GM12878 (cell line): ENCODE measurements around the gene PSMD8. TPM values are rescaled to one million over a fixed set of nuclear protein-coding genes. Genes with fewer than 3 reads are reported as not detected.

ENCODE experiments used
- ATAC-seq: fragments of 200-7000 bp; cut with Tn5 transposase; 3 replicates; pipeline ENCODE4 v1.9.1; 2020; ENCODE audit warnings: mild to moderate bottlenecking, moderate library complexity
- BruUV-seq: library from RNA; stranded (reverse); fragments of 400-500 nt; replicated peaks from 2 replicates; lab custom pipeline; 2021; lab: Mats Ljungman, UMichigan
- CTCF ChIA-PET: fragments of 300-600 bp; sonication (Branson Sonifier 250); formaldehyde crosslinking; extraction: SDS; loops from one replicate; lab custom pipeline; 2021; ENCODE audit warnings: inconsistent platforms; lab: Yijun Ruan, JAX
- POLR2A ChIA-PET: fragments of 350-600 bp; formaldehyde crosslinking; extraction: SDS; loops from one replicate; lab custom pipeline; 2021; ENCODE audit warnings: inconsistent platforms; lab: Charles Lee
- RAD21 ChIA-PET: fragments of 300-600 bp; sonication (Branson Sonifier 250); formaldehyde crosslinking; loops from one replicate; lab custom pipeline; 2023; ENCODE audit warnings: antibody characterized with exemption; ENCODE audit not compliant: unreplicated experiment; lab: Charles Lee
- SMC1A ChIA-PET: fragments of 300-600 bp; sonication (Branson Sonifier 250); formaldehyde crosslinking; loops from one replicate; lab custom pipeline; 2023; ENCODE audit not compliant: unreplicated experiment, uncharacterized antibody; lab: Charles Lee
- DNase-seq: peaks from one replicate; pipeline ENCODE4 v3.0.0-alpha.2; 2011; ENCODE audit warnings: low read depth, low spot score
- FAIRE-seq: peaks from 3 replicates; lab custom pipeline; 2011; peaks lifted over from hg19 to GRCh38; lab: Jason Lieb, UNC
- H2AFZ ChIP-seq: 2 replicates; pipeline ENCODE4 v1.6.0; 2011; ENCODE audit warnings: low read depth, low read length, control low read depth; ENCODE audit not compliant: control insufficient read depth
- H3K27ac ChIP-seq: 2 replicates; pipeline ENCODE4 v1.5.1; 2011; ENCODE audit warnings: control low read depth; ENCODE audit not compliant: control insufficient read depth, insufficient read depth
- H3K27me3 ChIP-seq, 2 experiments: replicated peaks in 1 of 2; 2 replicates each; pipeline versions ENCODE4 v1.6.0 to v1.6.1; 2011; ENCODE audit warnings: low read length in 1 of 2; ENCODE audit not compliant: control insufficient read depth in 2 of 2, insufficient read depth in 2 of 2
- H3K36me3 ChIP-seq, 2 experiments: 2 replicates each; pipeline ENCODE4 v1.5.1; 2011; ENCODE audit warnings: low read length in 1 of 2; ENCODE audit not compliant: control insufficient read depth in 2 of 2, insufficient read depth in 2 of 2
- H3K4me1 ChIP-seq: 2 replicates; pipeline ENCODE4 v1.6.1; 2011; ENCODE audit warnings: mild to moderate bottlenecking, low read length, moderate library complexity, mixed read lengths; ENCODE audit not compliant: control insufficient read depth, insufficient read depth
- H3K4me2 ChIP-seq: 2 replicates; pipeline ENCODE4 v1.6.0; 2011; ENCODE audit warnings: control low read depth; ENCODE audit not compliant: control insufficient read depth, insufficient read depth
- H3K4me3 ChIP-seq: fragments of 200-600 bp; sonication (generic); 2 replicates; pipeline ENCODE4 v1.5.1; 2016
- H3K79me2 ChIP-seq: 2 replicates; pipeline ENCODE4 v1.6.0; 2011; ENCODE audit warnings: low read length; ENCODE audit not compliant: control insufficient read depth, insufficient read depth
- H3K9ac ChIP-seq: 2 replicates; pipeline ENCODE4 v1.8.0; 2011; ENCODE audit warnings: low read length, control low read depth, mixed read lengths; ENCODE audit not compliant: control insufficient read depth, insufficient read depth
- H3K9me3 ChIP-seq: replicated peaks from 3 replicates; pipeline ENCODE4 v1.5.1; 2011; ENCODE audit warnings: mild to moderate bottlenecking, low read length; ENCODE audit not compliant: control insufficient read depth, insufficient read depth
- H4K20me1 ChIP-seq: 2 replicates; pipeline ENCODE4 v1.6.0; 2011; ENCODE audit not compliant: control insufficient read depth, insufficient read depth
- BCL3 ChIP-seq: IDR thresholded peaks from 2 replicates; pipeline ENCODE4 v1.6.1; 2011; ENCODE audit warnings: borderline replicate concordance, low read depth, mild to moderate bottlenecking, moderate library complexity, low read length; ENCODE audit not compliant: insufficient read depth, poor library complexity, severe bottlenecking
- BRCA1 ChIP-seq: IDR thresholded peaks from 2 replicates; pipeline ENCODE4 v1.6.1; 2011; ENCODE audit warnings: low read depth, low read length, improper control_type of control experiment
- CREB1 ChIP-seq: IDR thresholded peaks from 2 replicates; pipeline ENCODE4 v1.6.1; 2012; ENCODE audit warnings: low read depth, mild to moderate bottlenecking, inconsistent platforms
- EP300 ChIP-seq, 2 experiments: fragments of 150-350 bp in 1 of 2; IDR thresholded peaks; 2 replicates each; pipeline ENCODE4 v1.6.1; 2011 to 2012; ENCODE audit warnings: low read depth in 2 of 2, low read length in 2 of 2, borderline replicate concordance in 1 of 2, improper control_type of control experiment in 1 of 2, inconsistent platforms in 1 of 2; ENCODE audit not compliant: control insufficient read depth in 1 of 2
- HCFC1 ChIP-seq: fragments of 150-350 bp; IDR thresholded peaks from 2 replicates; pipeline ENCODE4 v1.6.1; 2014; ENCODE audit warnings: low read length
- POLR2A ChIP-seq: IDR thresholded peaks from 2 replicates; pipeline ENCODE4 v1.6.1; 2011; ENCODE audit warnings: low read depth, mild to moderate bottlenecking, low read length
- PRDM15 ChIP-seq: fragments of 450-650 bp; formaldehyde crosslinking; IDR thresholded peaks from 2 replicates; pipeline ENCODE4 v1.4.0; 2020; ENCODE audit warnings: mild to moderate bottlenecking, moderate library complexity
- SIX5 ChIP-seq: IDR thresholded peaks from 2 replicates; pipeline ENCODE4 v1.6.1; 2011; ENCODE audit warnings: mild to moderate bottlenecking, low read depth, low read length, moderate library complexity; ENCODE audit not compliant: severe bottlenecking
- SREBF1 ChIP-seq: IDR thresholded peaks from 2 replicates; pipeline ENCODE4 v1.6.1; 2012; ENCODE audit warnings: mild to moderate bottlenecking, low read length
- TBL1XR1 ChIP-seq: IDR thresholded peaks from 2 replicates; pipeline ENCODE4 v1.6.1; 2012; ENCODE audit warnings: low read depth, low read length, improper control_type of control experiment
- ZNF687 ChIP-seq: fragments of 450-650 bp; IDR thresholded peaks from 2 replicates; pipeline ENCODE4 v1.6.1; 2017; ENCODE audit warnings: mild to moderate bottlenecking, moderate library complexity
- WGBS: methylation state at CpG from one replicate; pipeline ENCODE4 v1.1.6; 2016; ENCODE audit warnings: low lambda C conversion rate; ENCODE audit not compliant: insufficient replicate concordance, insufficient coverage; ENCODE audit errors: missing lambda C conversion rate; 5-methylcytosine and 5-hydroxymethylcytosine counted together
- in situ Hi-C: fragments of 300-500 bp; cut with MboI; formaldehyde crosslinking; loops from 9 replicates; pipeline ENCODE4 v1.14.3; 2018; ENCODE audit warnings: mixed read lengths
- intact Hi-C: fragments of 100-400 bp; cut with micrococcal nuclease; formaldehyde crosslinking; loops from one replicate; pipeline ENCODE4 v1.14.2; 2022; ENCODE audit not compliant: unreplicated experiment
- polyA plus RNA-seq, 11 experiments: library from polyadenylated mRNA; depleted of rRNA in 4 of 11; unstranded in 6 of 11; stranded (reverse) in 5 of 11; fragments of >200 nt; fragmentation: Nextera tagmentation in 4 of 11; fragmentation: Illumina TruSeq in 1 of 11; extraction: Ambion mirVana in 4 of 11; extraction: Trizol in 1 of 11; gene quantifications; 1 replicate in 1 of 11; 2 replicates in 10 of 11; pipeline versions ENCODE4 v1.2.1 to v1.2.3, GENCODE V29; 2011 to 2016; ENCODE audit warnings: inconsistent platforms in 2 of 11, missing spikeins in 2 of 11, low read depth in 1 of 11
- total RNA-seq, 4 experiments: library from RNA; depleted of rRNA in 3 of 4; stranded (reverse); fragments of >200 nt in 3 of 4; fragmentation: Illumina TruSeq in 1 of 4; extraction: Trizol in 1 of 4; gene quantifications; 2 replicates each; pipeline versions ENCODE4 v1.2.1 to v1.2.3, GENCODE V29; 2013 to 2021

Gene PSMD8
- total and polyA plus RNA-seq, 10 of the 15 experiments (the other 5 are each of a cell fraction or from before 2014, with no cell fraction given) = 81.2 to 409 (median 268) TPM

GRCh38 chr19:38360351-38360750 lies 14.0 kb upstream of the PSMD8 start (continued):
- no peak for TF ChIP-seq BCL3
- no peak for TF ChIP-seq EP300 (IDR thresholded peaks at IDR 0.05; ENCODE audit: borderline replicate concordance in 1 of 2, control insufficient read depth in 1 of 2, low read depth in 2 of 2, low read length in 2 of 2)
- TF ChIP-seq HCFC1 = no peak
- TF ChIP-seq, all 136 proteins: peak for 0

- Histone ChIP-seq H3K27ac (no peak overlapping the region), H4K20me1 (no peaks in the 10 kb centered on the region), H3K36me3 (no peaks in the 10 kb centered on the region), H3K4me2 (0 out of 2 replicates have a peak overlapping the region, but pooled peaks have one; percentile 59), H3K27me3 (peaks cover 0 to 2% of the 10 kb centered on the region in 2 experiments; a peak in 3 of 4 replicates), H3K4me1 (no peaks in the 10 kb centered on the region; the same call in 1 of the 2 replicates), H3K4me3 (no peak overlapping the region), H3K9me3 (no peaks in the 10 kb centered on the region), H3K9ac (no peak overlapping the region), H2AFZ (peak overlapping the region; percentile 28; the same call in 1 of the 2 replicates), H3K79me2 (no peaks in the 10 kb centered on the region)
- no peak for FAIRE-seq
- RAD21 ChIA-PET = no interaction called here
- CTCF ChIA-PET = interaction anchor here (0.7 kb wide), 1 partner anchor 14 kb away, joined by 3 read pairs; no protein-coding TSS in a partner anchor
- in situ Hi-C loops = no loop called here
- 28% methylated on average over 22 of the region's 23 CpGs for WGBS
- POLR2A ChIA-PET = no interaction called here
- DNase-seq = no peak
- BruUV-seq = no TSS peak
- SMC1A ChIA-PET = interaction anchor here (0.6 kb wide), 1 partner anchor 184 kb away, joined by 3 read pairs; no protein-coding TSS in a partner anchor
- intact Hi-C loops = no loop called here
- no peak for ATAC-seq
- TF ChIP-seq SREBF1 (no peak), SIX5 (no peak), BRCA1 (no peak), TBL1XR1 (no peak), PRDM15 (CRISPR knock-in tag) (no peak), ZNF687 (no peak), POLR2A (no peak), CREB1 (no peak), HCFC1 (no peak)
These were observed 13.3 kb upstream of the PSMD8 start for GRCh38 chr19:38360839-38361631.
